HG03565 (cell line): ENCODE data around the gene IFNL2.
"Not testable (repeated sequence)": the region's sequence is repeated elsewhere in the genome, so short reads cannot be mapped to it uniquely, and the experiment has no call there.

Experiments used
- ATAC-seq: cut with Tn5 transposase; IDR thresholded peaks from one replicate; pipeline ENCODE4 v1.9.1; 2021; ENCODE audit warnings: mild to moderate bottlenecking, moderate library complexity; ENCODE audit not compliant: unreplicated experiment

Gene IFNL2

DNA sequence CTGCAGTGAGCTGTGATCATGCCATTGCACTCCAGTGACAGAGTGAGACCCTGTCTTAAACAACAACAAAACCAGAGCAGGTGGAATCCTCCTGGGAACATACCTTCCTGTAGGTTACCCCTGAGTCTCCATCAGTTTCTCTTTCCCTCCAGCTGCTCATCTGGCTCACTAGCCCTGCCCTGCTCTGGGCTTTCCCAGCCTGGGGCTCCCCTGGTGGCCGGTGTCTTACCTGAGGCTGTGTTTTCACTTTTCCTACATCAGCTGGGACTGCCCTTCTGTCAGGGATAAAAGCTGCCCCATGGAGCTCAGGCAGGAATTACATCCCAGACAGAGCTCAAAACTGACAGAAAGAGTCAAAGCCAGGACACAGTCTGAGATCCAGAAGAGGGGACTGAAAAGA is at the start of gene IFNL2:
IFNL2 (plus strand) TSS at position 312 of the 400 bp plus-strand sequence. CDS start 173 bp downstream, outside the sequence.
- not testable (repeated sequence) for ATAC-seq

DNA sequence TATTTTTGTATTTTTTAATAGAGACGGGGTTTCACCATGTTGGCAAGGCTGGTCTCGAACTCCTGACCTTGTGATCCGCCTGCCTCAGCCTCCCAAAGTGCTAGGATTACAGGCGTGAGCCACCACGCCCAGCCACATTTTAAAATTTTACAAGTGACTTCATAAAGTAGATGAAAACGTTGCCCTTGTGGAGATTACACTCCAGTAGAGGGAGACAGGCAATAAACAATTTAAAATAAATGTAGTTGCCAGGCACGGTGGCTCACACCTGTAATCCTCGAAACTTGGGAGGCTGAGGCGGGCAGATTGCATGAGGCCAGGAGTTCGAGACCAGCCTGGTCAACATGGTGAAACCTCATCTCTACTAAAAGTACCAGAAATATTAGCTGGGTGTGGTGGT is 49.1 kb upstream of the IFNL2 start:
- ATAC-seq, result not testable (repeated sequence)

GRCh38 chr19:39223703-39224279 is 44.4 kb upstream of the IFNL2 start:
- no peak for ATAC-seq

GRCh38 chr19:39224910-39225309 is 43.3 kb upstream of the IFNL2 start:
- ATAC-seq, result no peak

DNA sequence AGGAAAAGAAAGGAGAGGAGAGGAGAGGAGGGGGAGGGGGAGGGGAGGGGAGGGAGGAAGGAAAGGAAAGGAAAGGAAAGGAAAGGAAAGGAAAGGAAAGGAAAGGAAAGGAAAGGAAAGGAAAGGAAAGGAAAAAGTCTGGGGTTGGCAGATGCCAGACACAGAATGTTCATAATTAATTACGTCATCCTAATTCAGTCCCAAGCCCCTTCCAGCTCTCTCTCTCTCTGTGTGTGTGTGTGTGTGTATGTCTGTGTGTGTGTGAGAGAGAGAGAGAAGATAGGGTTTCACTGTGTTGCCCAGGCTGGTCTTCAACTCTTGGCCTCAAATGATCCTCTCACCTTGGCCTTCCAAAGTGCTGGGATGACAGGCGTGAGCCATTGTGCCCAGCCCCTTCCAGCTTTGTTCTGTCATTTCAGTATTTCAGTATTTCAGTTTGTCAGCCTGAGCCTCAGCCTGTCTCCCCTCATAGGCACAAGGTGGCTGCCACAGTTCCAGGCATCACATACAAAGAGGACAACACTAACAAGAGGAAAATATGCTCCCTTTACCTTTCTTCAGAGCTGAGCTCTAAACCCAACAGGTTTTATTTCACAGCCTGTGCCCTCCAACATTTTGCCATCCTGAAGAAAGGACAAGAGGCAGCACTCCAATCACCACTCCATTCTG is 38.0 kb upstream of the IFNL2 start:
- no peak for ATAC-seq

- no peak for ATAC-seq
Observed at GRCh38 chr19:39232708-39233107, 35.5 kb upstream of the IFNL2 start.

- ATAC-seq, result no peak
Observed at GRCh38 chr19:39236527-39236926, 31.7 kb upstream of the IFNL2 start.

DNA sequence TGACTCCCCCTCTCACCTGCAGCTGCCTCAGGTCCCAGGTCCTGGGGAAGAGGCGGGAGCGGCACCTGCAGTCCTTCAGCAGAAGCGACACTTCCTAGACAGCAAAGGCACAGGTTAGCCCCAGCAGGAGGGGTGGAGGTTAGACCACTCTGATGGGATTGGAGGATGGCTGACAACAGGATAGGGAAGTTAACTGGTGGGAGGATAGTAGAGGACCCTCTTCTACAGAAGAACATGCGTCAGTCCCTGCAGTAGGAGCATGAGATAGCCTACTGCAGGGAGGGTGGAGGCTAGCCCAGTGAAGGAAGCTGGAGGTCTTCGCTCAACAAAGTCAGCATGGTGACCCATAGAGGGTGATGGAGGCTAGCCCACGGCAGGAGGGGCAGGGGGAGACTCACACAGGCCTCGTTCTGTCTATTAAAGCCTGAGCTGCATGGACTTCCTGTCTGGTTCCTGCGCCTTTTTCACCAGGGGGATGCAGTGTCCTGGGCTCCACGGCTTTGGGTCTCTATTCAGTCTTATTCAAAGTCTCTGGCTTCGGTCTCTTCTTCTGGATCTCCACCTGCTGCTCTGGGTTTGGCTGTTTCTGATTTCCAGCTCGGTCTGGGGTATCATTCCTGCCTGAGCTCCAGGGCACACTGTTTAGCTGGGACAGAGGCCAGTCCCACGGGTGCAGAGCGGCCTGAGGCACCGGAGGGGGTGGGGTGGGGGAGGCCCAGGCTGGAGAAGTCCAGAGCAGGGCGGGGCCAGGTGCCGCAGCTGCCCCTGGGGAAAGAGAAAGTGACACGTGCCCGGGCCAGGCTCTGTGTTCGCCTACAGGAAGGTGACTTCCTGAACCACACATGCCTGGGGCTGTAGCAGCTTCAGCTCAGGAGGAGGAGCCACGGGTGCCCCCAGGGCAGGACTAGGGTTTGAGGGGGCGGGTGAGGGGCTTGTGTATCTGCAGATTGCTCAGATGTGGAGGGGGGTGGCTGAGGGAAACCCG is 30.7 kb upstream of the IFNL2 start:
- ATAC-seq, result no peak

- ATAC-seq, result no peak
Observed at GRCh38 chr19:39238209-39238608, 30.0 kb upstream of the IFNL2 start.

DNA sequence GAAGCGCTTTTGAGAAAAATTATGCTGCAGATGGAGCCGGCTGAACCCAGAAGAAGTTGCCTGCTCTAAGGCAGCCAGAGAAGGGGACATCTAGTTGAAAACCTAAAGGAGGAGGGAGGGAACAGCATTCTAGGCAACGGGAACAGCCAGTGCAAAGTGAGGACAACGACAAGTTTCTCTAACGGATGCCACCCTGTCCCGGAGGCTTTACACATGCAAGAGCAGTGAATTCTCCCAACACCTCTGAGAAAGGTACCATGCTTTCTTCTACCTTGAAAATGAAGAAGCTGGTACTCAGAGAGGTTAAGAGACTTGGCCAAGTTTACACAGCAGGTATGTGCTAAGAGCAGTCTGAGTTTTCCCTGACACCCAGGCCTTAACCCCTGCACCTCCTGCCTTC is 29.3 kb upstream of the IFNL2 start:
- no peak for ATAC-seq

DNA sequence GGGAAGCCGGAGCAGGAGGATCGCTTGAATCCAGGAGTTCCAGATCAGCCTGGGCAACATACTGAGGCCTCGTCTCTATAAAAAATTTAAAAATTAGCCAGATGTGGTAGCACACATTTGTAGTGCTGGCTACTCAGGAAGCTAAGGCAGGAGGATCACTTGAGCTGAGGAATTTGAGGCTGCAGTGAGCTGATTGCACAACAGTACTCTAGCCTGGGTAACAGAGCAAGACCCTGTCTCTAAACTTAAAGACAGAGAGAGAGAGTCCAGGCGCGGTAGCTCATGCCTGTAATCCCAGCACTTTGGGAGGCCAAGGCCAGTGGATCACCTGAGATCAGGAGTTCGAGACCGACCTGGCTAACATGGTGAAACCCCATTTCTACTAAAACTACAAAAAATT is 27.8 kb upstream of the IFNL2 start:
- ATAC-seq, result no peak

GRCh38 chr19:39243741-39244140 is 24.5 kb upstream of the IFNL2 start:
- not testable (repeated sequence) for ATAC-seq

- ATAC-seq, result not testable (repeated sequence)
Observed at GRCh38 chr19:39244410-39245100, 23.6 kb upstream of the IFNL2 start, which contains the start of gene IFNL3. TSS of gene IFNL3 (minus strand) at chr19:39245006. CDS start at chr19:39244967, 39 bp downstream.

DNA sequence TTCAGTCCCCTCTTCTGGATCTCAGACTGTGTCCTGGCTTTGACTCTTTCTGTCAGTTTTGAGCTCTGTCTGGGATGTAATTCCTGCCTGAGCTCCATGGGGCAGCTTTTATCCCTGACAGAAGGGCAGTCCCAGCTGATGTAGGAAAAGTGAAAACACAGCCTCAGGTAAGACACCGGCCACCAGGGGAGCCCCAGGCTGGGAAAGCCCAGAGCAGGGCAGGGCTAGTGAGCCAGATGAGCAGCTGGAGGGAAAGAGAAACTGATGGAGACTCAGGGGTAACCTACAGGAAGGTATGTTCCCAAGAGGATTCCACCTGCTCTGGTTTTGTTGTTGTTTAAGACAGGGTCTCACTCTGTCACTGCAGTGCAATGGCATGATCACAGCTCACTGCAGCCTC is 23.0 kb upstream of the IFNL2 start:
- ATAC-seq, result not testable (repeated sequence)

- ATAC-seq, result no peak
Observed at GRCh38 chr19:39246951-39247669, 21.1 kb upstream of the IFNL2 start.

- no peak for ATAC-seq
Observed at GRCh38 chr19:39247701-39248664, 20.2 kb upstream of the IFNL2 start.

DNA sequence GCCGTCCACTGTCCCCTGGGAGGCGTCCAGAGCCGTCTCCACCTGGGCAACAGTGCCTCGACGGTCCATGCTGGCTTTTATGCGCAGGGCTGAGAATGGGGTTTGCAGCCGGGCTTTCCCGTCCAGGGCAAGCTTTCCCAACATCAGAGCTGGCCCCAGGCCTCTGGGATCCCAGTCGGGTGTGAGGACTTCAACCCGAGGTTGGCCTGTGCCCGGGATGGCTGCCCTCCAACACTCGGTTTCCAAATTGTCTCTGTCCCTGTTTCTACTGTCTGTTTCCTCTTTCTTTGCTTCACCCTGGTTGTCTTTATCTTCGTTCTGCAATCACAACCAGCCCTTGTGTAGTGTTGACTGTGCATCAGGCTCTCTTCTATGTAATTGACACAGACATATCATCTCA is 19.4 kb upstream of the IFNL2 start, which contains the start of gene IFNL4:
IFNL4 (minus strand) TSS at position 51 of the 400 bp plus-strand sequence.
- ATAC-seq, result no peak

DNA sequence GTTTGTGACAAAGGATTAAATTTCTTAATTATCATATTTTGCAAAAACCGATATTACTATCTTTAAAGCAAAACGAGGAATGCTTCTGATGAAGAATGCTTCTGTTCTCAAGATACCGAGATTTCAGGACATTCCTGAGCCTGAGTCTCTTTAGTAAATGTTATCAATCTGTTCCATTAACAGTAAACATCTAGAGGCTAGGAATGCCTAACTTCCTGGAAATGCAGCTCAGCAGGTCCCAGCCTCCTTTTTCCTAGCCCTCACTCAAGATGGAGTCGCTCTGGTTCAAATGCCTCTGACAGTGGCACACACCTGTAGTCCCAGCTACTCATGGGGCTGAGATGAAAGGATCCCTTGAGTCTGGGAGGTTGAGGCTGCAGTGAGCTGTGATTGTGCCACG is 17.1 kb upstream of the IFNL2 start:
- ATAC-seq, result no peak

DNA sequence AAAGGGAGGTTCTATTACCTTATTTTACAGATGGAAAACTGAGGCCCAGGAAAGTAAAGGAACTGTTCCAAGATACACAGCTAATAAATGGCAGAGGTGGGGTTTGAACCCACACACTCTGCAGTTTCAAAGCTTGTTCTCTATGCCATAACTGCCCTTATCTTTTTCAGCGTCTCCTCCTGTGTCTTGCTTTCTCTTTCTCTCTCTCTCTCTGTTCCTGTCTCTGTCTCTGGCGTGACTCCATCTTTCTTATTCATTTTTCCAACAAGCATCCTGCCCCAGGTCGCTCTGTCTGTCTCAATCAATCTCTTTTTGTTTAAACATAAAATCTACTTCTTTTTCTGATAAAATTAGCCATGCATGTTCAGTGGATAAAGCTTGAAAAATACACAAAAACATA is 16.4 kb upstream of the IFNL2 start:
- ATAC-seq, result no peak
